ENCODE measurements around the gene NUCB2.
A peak's percentile ranks its signal among the peaks of the same experiment; 100 is the strongest.

Gene NUCB2

DNA sequence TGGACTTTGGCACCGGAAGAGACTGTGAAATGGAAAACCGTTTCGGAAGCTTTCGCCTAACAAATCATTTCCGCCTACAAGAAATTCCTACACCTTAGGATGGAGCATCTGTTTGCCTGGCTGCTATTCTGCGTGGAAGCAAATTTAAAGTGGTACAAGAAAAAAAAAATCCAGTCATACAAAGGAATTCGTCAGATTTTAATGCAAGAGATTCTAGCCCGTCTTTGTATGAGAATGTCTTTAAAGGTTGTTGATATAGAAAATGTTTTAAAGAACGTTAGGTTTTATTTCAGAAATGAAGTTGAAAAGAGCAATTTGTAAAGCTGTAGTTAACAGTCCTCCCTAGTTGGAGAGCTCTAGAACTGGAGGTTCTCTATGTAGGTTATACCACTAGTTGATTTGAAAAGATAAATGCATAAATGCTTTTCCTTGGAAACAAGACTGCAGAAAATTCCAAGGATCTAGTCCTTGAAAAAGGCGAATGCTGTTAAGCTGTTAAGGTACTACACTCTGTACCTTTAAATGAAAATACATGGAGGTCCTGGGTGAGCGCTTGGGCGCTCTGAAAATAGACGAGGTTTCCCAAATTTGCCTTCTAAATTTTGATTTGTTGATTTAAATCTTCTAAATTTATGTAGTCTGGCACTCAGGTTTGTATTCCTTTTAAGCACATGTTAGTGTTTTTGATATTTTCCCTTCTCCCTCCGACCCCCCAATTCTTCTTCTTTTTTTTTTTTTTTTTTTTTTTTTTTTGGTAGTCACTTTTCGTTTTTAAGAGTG is 77.5 kb downstream of the NUCB2 start:
- peaks cover 5% of the 10 kb centered on the region for H3K4me1 ChIP-seq (ENCODE audit: insufficient read depth, low read length, poor library complexity, severe bottlenecking)
- peaks cover 3% of the 10 kb centered on the region for H4K20me1 ChIP-seq (ENCODE audit: insufficient read depth, low read length, poor library complexity, severe bottlenecking)
- H3K4me3 ChIP-seq (ENCODE audit: low read length, poor library complexity, severe bottlenecking) = peak overlapping the region; percentile 75
- peaks cover 10% of the 10 kb centered on the region for H3F3A ChIP-seq (ENCODE audit: low read depth)
- peaks cover 8% of the 10 kb centered on the region; the same call in 1 of the 2 replicates for H3K36me3 ChIP-seq (ENCODE audit: insufficient read depth, low read length)
- TF ChIP-seq, protein P1, sequence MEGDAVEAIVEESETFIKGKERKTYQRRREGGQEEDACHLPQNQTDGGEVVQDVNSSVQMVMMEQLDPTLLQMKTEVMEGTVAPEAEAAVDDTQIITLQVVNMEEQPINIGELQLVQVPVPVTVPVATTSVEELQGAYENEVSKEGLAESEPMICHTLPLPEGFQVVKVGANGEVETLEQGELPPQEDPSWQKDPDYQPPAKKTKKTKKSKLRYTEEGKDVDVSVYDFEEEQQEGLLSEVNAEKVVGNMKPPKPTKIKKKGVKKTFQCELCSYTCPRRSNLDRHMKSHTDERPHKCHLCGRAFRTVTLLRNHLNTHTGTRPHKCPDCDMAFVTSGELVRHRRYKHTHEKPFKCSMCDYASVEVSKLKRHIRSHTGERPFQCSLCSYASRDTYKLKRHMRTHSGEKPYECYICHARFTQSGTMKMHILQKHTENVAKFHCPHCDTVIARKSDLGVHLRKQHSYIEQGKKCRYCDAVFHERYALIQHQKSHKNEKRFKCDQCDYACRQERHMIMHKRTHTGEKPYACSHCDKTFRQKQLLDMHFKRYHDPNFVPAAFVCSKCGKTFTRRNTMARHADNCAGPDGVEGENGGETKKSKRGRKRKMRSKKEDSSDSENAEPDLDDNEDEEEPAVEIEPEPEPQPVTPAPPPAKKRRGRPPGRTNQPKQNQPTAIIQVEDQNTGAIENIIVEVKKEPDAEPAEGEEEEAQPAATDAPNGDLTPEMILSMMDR (conservative IDR thresholded peaks at IDR 0.05; ENCODE audit: low read length) = no peak
- no peak for TF ChIP-seq EZH2phosphoT487 (IDR thresholded peaks at IDR 0.05; ENCODE audit: borderline replicate concordance)
- H3K27me3 ChIP-seq (ENCODE audit: insufficient read depth, low read length, poor library complexity, severe bottlenecking) = no peaks in the 10 kb centered on the region
- no peaks in the 10 kb centered on the region for H3K9me3 ChIP-seq (ENCODE audit: insufficient read depth, low read depth, low read length)
- H3K9ac ChIP-seq (ENCODE audit: low read depth, low read length, poor library complexity, severe bottlenecking) = peak overlapping the region; percentile 74
- peak overlapping the region; percentile 90 for H3K4me2 ChIP-seq (ENCODE audit: low read depth, low read length, poor library complexity, severe bottlenecking)
- no peaks in the 10 kb centered on the region for H3K9me2 ChIP-seq (replicated peaks; ENCODE audit: low read depth, low read length)
- peak overlapping the region; percentile 95 for H2AFZ ChIP-seq (ENCODE audit: low read length)
- no peaks in the 10 kb centered on the region for H3K79me2 ChIP-seq (ENCODE audit: insufficient read depth, low read length)

DNA sequence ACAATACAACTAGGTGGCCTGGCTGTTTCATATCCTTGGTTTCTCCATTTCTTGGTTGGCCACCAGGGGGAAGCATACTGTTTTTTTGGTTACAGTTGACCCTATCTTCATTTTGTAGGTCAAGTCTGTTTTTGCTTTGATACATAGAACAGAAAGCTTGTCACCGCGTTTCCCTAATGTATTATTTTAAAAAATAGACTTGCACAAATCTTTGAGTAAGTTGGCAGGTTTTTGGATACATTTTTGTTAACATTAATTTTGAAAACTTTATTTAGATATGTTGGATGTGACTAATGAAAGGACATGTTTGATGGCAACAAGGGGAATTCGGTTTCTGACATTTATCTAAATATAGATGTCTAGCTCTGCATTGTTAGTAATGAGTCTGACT is 78.1 kb downstream of the NUCB2 start:
- TF ChIP-seq EZH2phosphoT487 (IDR thresholded peaks at IDR 0.05; ENCODE audit: borderline replicate concordance) = no peak
- TF ChIP-seq, protein P1 (conservative IDR thresholded peaks at IDR 0.05; ENCODE audit: low read length) = peak; percentile 65
- H3K4me2 ChIP-seq (ENCODE audit: low read depth, low read length, poor library complexity, severe bottlenecking) = peak overlapping the region; percentile 90

DNA sequence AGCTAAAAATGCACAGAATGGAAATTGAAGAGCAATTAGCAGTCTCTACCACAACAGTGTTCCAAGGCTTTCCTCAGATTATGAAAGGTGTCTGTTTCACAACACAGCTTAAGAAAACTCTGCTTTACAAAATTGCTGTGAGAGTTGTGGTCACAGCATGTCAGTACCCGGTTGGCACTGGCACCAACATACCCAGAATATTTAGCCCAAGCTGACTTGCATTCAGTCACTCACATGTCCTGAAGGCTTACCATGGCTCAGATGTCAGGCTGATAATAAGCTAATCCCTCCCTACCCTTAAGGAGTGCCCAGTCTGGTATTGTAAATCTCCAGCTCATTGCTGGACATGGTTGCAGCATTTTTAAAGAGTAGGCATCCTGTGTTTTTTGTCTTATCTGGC is 90.0 kb downstream of the NUCB2 start:
- Histone ChIP-seq H3K79me2 (ENCODE audit: insufficient read depth, low read length) (no peaks in the 10 kb centered on the region), H2AFZ (ENCODE audit: low read length) (no peak overlapping the region)

More for the DNA sequence above, 78.1 kb downstream of the NUCB2 start:
- H3K9me2 ChIP-seq (replicated peaks; ENCODE audit: low read depth, low read length) = no peaks in the 10 kb centered on the region
- peak overlapping the region; percentile 74 for H3K9ac ChIP-seq (ENCODE audit: low read depth, low read length, poor library complexity, severe bottlenecking)
- no peaks in the 10 kb centered on the region for H3K27me3 ChIP-seq (ENCODE audit: insufficient read depth, low read length, poor library complexity, severe bottlenecking)
- peaks cover 3% of the 10 kb centered on the region for H4K20me1 ChIP-seq (ENCODE audit: insufficient read depth, low read length, poor library complexity, severe bottlenecking)
- H2AFZ ChIP-seq (ENCODE audit: low read length) = peak overlapping the region; percentile 95; the same call in 1 of the 2 replicates
- H3F3A ChIP-seq (ENCODE audit: low read depth) = peaks cover 4% of the 10 kb centered on the region
- no peaks in the 10 kb centered on the region for H3K79me2 ChIP-seq (ENCODE audit: insufficient read depth, low read length)
- peak overlapping the region; percentile 75 for H3K4me3 ChIP-seq (ENCODE audit: low read length, poor library complexity, severe bottlenecking)
- H3K9me3 ChIP-seq (ENCODE audit: insufficient read depth, low read depth, low read length) = no peaks in the 10 kb centered on the region
- peaks cover 5% of the 10 kb centered on the region for H3K4me1 ChIP-seq (ENCODE audit: insufficient read depth, low read length, poor library complexity, severe bottlenecking)
- H3K36me3 ChIP-seq (ENCODE audit: insufficient read depth, low read length) = peaks cover 3% of the 10 kb centered on the region; the same call in 1 of the 2 replicates

More for the DNA sequence above, 90.0 kb downstream of the NUCB2 start:
- no peak overlapping the region for H3K4me2 ChIP-seq (ENCODE audit: low read depth, low read length, poor library complexity, severe bottlenecking)
- H3K9ac ChIP-seq (ENCODE audit: low read depth, low read length, poor library complexity, severe bottlenecking) = no peak overlapping the region
- no peaks in the 10 kb centered on the region for H4K20me1 ChIP-seq (ENCODE audit: insufficient read depth, low read length, poor library complexity, severe bottlenecking)
- peaks cover 27% of the 10 kb centered on the region for H3K9me3 ChIP-seq (ENCODE audit: insufficient read depth, low read depth, low read length)
- TF ChIP-seq, protein P1 (conservative IDR thresholded peaks at IDR 0.05; ENCODE audit: low read length) = no peak
- no peak for TF ChIP-seq EZH2phosphoT487 (IDR thresholded peaks at IDR 0.05; ENCODE audit: borderline replicate concordance)
- no peaks in the 10 kb centered on the region for H3K4me1 ChIP-seq (ENCODE audit: insufficient read depth, low read length, poor library complexity, severe bottlenecking)
- H3K4me3 ChIP-seq (ENCODE audit: low read length, poor library complexity, severe bottlenecking) = no peak overlapping the region
- H3K36me3 ChIP-seq (ENCODE audit: insufficient read depth, low read length) = peaks cover 17% of the 10 kb centered on the region; the same call in 1 of the 2 replicates
- H3K27me3 ChIP-seq (ENCODE audit: insufficient read depth, low read length, poor library complexity, severe bottlenecking) = no peaks in the 10 kb centered on the region
- no peaks in the 10 kb centered on the region for H3K9me2 ChIP-seq (replicated peaks; ENCODE audit: low read depth, low read length)
- H3F3A ChIP-seq (ENCODE audit: low read depth) = no peaks in the 10 kb centered on the region

Data from Loucy (cell line).